ENCODE data around the gene SNTB2. TPM values are rescaled to one million over a fixed set of nuclear protein-coding genes. Genes with fewer than 3 reads are reported as not detected.
"Not testable (repeated sequence)": the region's sequence is repeated elsewhere in the genome, so short reads cannot be mapped to it uniquely, and the experiment has no call there.

Gene SNTB2
- total RNA-seq: 45.7 TPM

- DNase-seq (ENCODE audit: low spot score): peak; percentile 94
Measured at GRCh38 chr16:69186642-69187445, at the start of gene SNTB2. Gene SNTB2 (plus strand): TSS chr16:69187164. CDS start chr16:69187167, 3 bp downstream.

GRCh38 chr16:69138608-69139007, 48.4 kb upstream of the SNTB2 start:
- DNase-seq (ENCODE audit: low spot score): no peak

- DNase-seq (ENCODE audit: low spot score): not testable (repeated sequence)
Measured at GRCh38 chr16:69139464-69139863, 47.5 kb upstream of the SNTB2 start.

GRCh38 chr16:69141014-69141413, 46.0 kb upstream of the SNTB2 start:
- no peak for DNase-seq (ENCODE audit: low spot score)

GRCh38 chr16:69141936-69142335, 45.0 kb upstream of the SNTB2 start:
- no peak for DNase-seq (ENCODE audit: low spot score)

GRCh38 chr16:69143116-69143515, 43.8 kb upstream of the SNTB2 start:
- DNase-seq (ENCODE audit: low spot score): no peak

- DNase-seq (ENCODE audit: low spot score): no peak
Measured at GRCh38 chr16:69145658-69146057, 41.3 kb upstream of the SNTB2 start.

GRCh38 chr16:69149621-69150020, 37.3 kb upstream of the SNTB2 start:
- not testable (repeated sequence) for DNase-seq (ENCODE audit: low spot score)

- DNase-seq (ENCODE audit: low spot score): peak; percentile 66
Measured at GRCh38 chr16:69150146-69150865, 36.7 kb upstream of the SNTB2 start.

- DNase-seq (ENCODE audit: low spot score): no peak
Measured at GRCh38 chr16:69157196-69157595, 29.8 kb upstream of the SNTB2 start.

GRCh38 chr16:69160192-69160591, 26.8 kb upstream of the SNTB2 start:
- DNase-seq (ENCODE audit: low spot score): no peak

- no peak for DNase-seq (ENCODE audit: low spot score)
Measured at GRCh38 chr16:69165584-69165983, 21.4 kb upstream of the SNTB2 start.

GRCh38 chr16:69166221-69166833, 20.6 kb upstream of the SNTB2 start:
- DNase-seq (ENCODE audit: low spot score): no peak

- no peak for DNase-seq (ENCODE audit: low spot score)
Measured at GRCh38 chr16:69166946-69167930, 19.7 kb upstream of the SNTB2 start.

- DNase-seq (ENCODE audit: low spot score): no peak
Measured at GRCh38 chr16:69169051-69169450, 17.9 kb upstream of the SNTB2 start.

GRCh38 chr16:69169607-69170352, 17.2 kb upstream of the SNTB2 start:
- no peak for DNase-seq (ENCODE audit: low spot score)

- DNase-seq (ENCODE audit: low spot score): no peak
Measured at GRCh38 chr16:69171325-69172084, 15.5 kb upstream of the SNTB2 start.

- no peak for DNase-seq (ENCODE audit: low spot score)
Measured at GRCh38 chr16:69176033-69176800, 10.7 kb upstream of the SNTB2 start.

Measured in ureter (tissue), 1 donor.